Measurements from ENCODE around the gene DEFB121. TPM values are rescaled to one million over a fixed set of nuclear protein-coding genes. Genes with fewer than 3 reads are reported as not detected.

Gene DEFB121
- total RNA-seq, 1 experiment from 2014 or later: not detected

GRCh38 chr20:31363295-31363694, 42.7 kb downstream of the DEFB121 start:
- no peaks in the 10 kb centered on the region for H3F3A ChIP-seq (ENCODE audit: low read length, unreplicated experiment)
- H3K4me2 ChIP-seq (ENCODE audit: low read length): no peak overlapping the region
- intact Hi-C loops (cut with micrococcal nuclease): no loop called here
- POLR2A ChIA-PET (ENCODE audit: unreplicated experiment): no interaction called here
- ATAC-seq (no peak), DNase-seq (no peak)
- H3K27me3 ChIP-seq (ENCODE audit: low read length): peaks cover 55% of the 10 kb centered on the region
- H3K36me3 ChIP-seq (ENCODE audit: low read depth, low read length): no peaks in the 10 kb centered on the region
- H3K4me1 ChIP-seq (ENCODE audit: insufficient read depth, low read length): no peaks in the 10 kb centered on the region
- no peak overlapping the region for H2AFZ ChIP-seq (ENCODE audit: low read length)
- no peaks in the 10 kb centered on the region for H4K20me1 ChIP-seq (ENCODE audit: low read length)
- CTCF ChIA-PET: no interaction called here
- H3K27ac ChIP-seq (ENCODE audit: low read length): no peak overlapping the region
- H3K79me2 ChIP-seq (ENCODE audit: low read length): no peaks in the 10 kb centered on the region
- H3K9me2 ChIP-seq (replicated peaks; ENCODE audit: low read length): no peaks in the 10 kb centered on the region
- TF ChIP-seq CTCF (conservative IDR thresholded peaks at IDR 0.05; ENCODE audit: low read depth, low read length) (no peak), EZH2phosphoT487 (IDR thresholded peaks at IDR 0.05; ENCODE audit: borderline replicate concordance, low read length) (no peak), EZH2 (IDR thresholded peaks at IDR 0.05; ENCODE audit: low read length, unreplicated experiment) (no peak)
- no TSS peak for BruUV-seq (replicated peaks)
- H3K9ac ChIP-seq (ENCODE audit: low read length): no peak overlapping the region
- no peak overlapping the region for H3K4me3 ChIP-seq (ENCODE audit: low read length)
- H3K9me3 ChIP-seq (ENCODE audit: low read length): no peaks in the 10 kb centered on the region

- peaks cover 24% of the 10 kb centered on the region for H3K27me3 ChIP-seq (ENCODE audit: low read length)
- CTCF ChIA-PET: no interaction called here
- H3K79me2 ChIP-seq (ENCODE audit: low read length): no peaks in the 10 kb centered on the region
- no peak overlapping the region for H3K4me2 ChIP-seq (ENCODE audit: low read length)
- TF ChIP-seq EZH2 (IDR thresholded peaks at IDR 0.05; ENCODE audit: low read length, unreplicated experiment): no peak
- no peak for TF ChIP-seq CTCF (conservative IDR thresholded peaks at IDR 0.05; ENCODE audit: low read depth, low read length)
- no peak for TF ChIP-seq EZH2phosphoT487 (IDR thresholded peaks at IDR 0.05; ENCODE audit: borderline replicate concordance, low read length)
- ATAC-seq (no peak), DNase-seq (peak; percentile 3)
- no peaks in the 10 kb centered on the region for H3F3A ChIP-seq (ENCODE audit: low read length, unreplicated experiment)
- H2AFZ ChIP-seq (ENCODE audit: low read length): no peak overlapping the region
- H3K9ac ChIP-seq (ENCODE audit: low read length): no peak overlapping the region
- H4K20me1 ChIP-seq (ENCODE audit: low read length): no peaks in the 10 kb centered on the region
- no peaks in the 10 kb centered on the region for H3K9me2 ChIP-seq (replicated peaks; ENCODE audit: low read length)
- no peaks in the 10 kb centered on the region for H3K4me1 ChIP-seq (ENCODE audit: insufficient read depth, low read length)
- BruUV-seq (replicated peaks): no TSS peak
- H3K36me3 ChIP-seq (ENCODE audit: low read depth, low read length): no peaks in the 10 kb centered on the region
- H3K4me3 ChIP-seq (ENCODE audit: low read length): no peak overlapping the region
- no peaks in the 10 kb centered on the region for H3K9me3 ChIP-seq (ENCODE audit: low read length)
- POLR2A ChIA-PET (ENCODE audit: unreplicated experiment): no interaction called here
- intact Hi-C loops (cut with micrococcal nuclease): no loop called here
- no peak overlapping the region for H3K27ac ChIP-seq (ENCODE audit: low read length)
Measured at GRCh38 chr20:31355981-31356380, 50.0 kb downstream of the DEFB121 start.

Other genes starting within 250 kb of the DEFB121 start
- not detected in 2 replicates for gene DEFB115, start 148.6 kb downstream of the DEFB121 start, total RNA-seq (2014; rRNA removed)
- not detected in 2 replicates for gene DEFB116, start 97.6 kb downstream of the DEFB121 start, total RNA-seq (2014; rRNA removed)
- not detected in 2 replicates for gene DEFB118, start 37.6 kb downstream of the DEFB121 start, total RNA-seq (2014; rRNA removed)
- gene DEFB119, start 15.6 kb downstream of the DEFB121 start, total RNA-seq (2014; rRNA removed): not detected in 2 replicates
- not detected in 2 replicates for gene DEFB123, start 34.4 kb upstream of the DEFB121 start, total RNA-seq (2014; rRNA removed)
- gene DEFB124, start 68.9 kb upstream of the DEFB121 start, total RNA-seq (2014; rRNA removed): not detected in 2 replicates
- gene REM1, start 69.1 kb upstream of the DEFB121 start, total RNA-seq (2014; rRNA removed): not detected in 2 replicates
- gene HM13, start 108.2 kb upstream of the DEFB121 start, total RNA-seq (2014; rRNA removed): 99.5 and 125 TPM in 2 replicates
- 774 and 872 TPM in 2 replicates for gene ID1, start 199.1 kb upstream of the DEFB121 start, total RNA-seq (2014; rRNA removed)
- gene COX4I2, start 231.7 kb upstream of the DEFB121 start, total RNA-seq (2014; rRNA removed): not detected in 2 replicates

Measured in PC-3 (cell line).